HEK293T (cell line): ENCODE data around the gene PCGF3.

Experiments used
- CTCF ChIA-PET: fragments of 350-600 bp; formaldehyde crosslinking; extraction: SDS; loops from one replicate; lab custom pipeline; 2021; ENCODE audit warnings: antibody characterized with exemption, inconsistent platforms; lab: Yijun Ruan, JAX
- POLR2A ChIA-PET: fragments of 350-600 bp; formaldehyde crosslinking; extraction: SDS; loops from one replicate; lab custom pipeline; 2020; ENCODE audit warnings: antibody characterized with exemption, inconsistent platforms; lab: Yijun Ruan, JAX
- DNase-seq: peaks from one replicate; pipeline ENCODE4 v3.0.0; 2012; ENCODE audit warnings: mixed read lengths; ENCODE audit errors: extremely low spot score
- ARNT ChIP-seq: fragments of 450-650 bp; IDR thresholded peaks from 2 replicates; pipeline ENCODE4 v1.6.1; 2017; ENCODE audit warnings: mild to moderate bottlenecking
- BHLHE40 ChIP-seq: fragments of 450-650 bp; IDR thresholded peaks from 2 replicates; pipeline ENCODE4 v1.6.1; 2016; ENCODE audit warnings: mild to moderate bottlenecking, moderate library complexity, borderline replicate concordance
- CTBP1 ChIP-seq: fragments of 450-650 bp; IDR thresholded peaks from 2 replicates; pipeline ENCODE4 v1.6.1; 2016; ENCODE audit warnings: borderline replicate concordance
- ELF4 ChIP-seq: fragments of 450-650 bp; IDR thresholded peaks from 2 replicates; pipeline ENCODE4 v1.6.1; 2017; ENCODE audit warnings: antibody characterized with exemption
- FOXA1 ChIP-seq: fragments of 450-650 bp; IDR thresholded peaks from 2 replicates; pipeline ENCODE4 v1.6.1; 2016; ENCODE audit warnings: mild to moderate bottlenecking
- FOXK2 ChIP-seq: fragments of 450-650 bp; IDR thresholded peaks from 2 replicates; pipeline ENCODE4 v1.6.1; 2016; ENCODE audit warnings: mild to moderate bottlenecking
- FOXM1 ChIP-seq: fragments of 450-650 bp; IDR thresholded peaks from 2 replicates; pipeline ENCODE4 v1.6.1; 2017; ENCODE audit warnings: mild to moderate bottlenecking, borderline replicate concordance
- HDGF ChIP-seq: fragments of 450-650 bp; IDR thresholded peaks from 2 replicates; pipeline ENCODE4 v1.6.1; 2017; ENCODE audit warnings: antibody characterized with exemption, borderline replicate concordance
- L3MBTL2 ChIP-seq: fragments of 450-650 bp; conservative IDR thresholded peaks from 2 replicates; pipeline ENCODE4 v1.6.1; 2016; ENCODE audit warnings: mild to moderate bottlenecking
- LEF1 ChIP-seq: fragments of 450-650 bp; IDR thresholded peaks from 2 replicates; pipeline ENCODE4 v1.6.1; 2017; ENCODE audit warnings: mild to moderate bottlenecking, borderline replicate concordance
- NFRKB ChIP-seq: fragments of 450-650 bp; IDR thresholded peaks from 2 replicates; pipeline ENCODE4 v1.6.1; 2016; ENCODE audit warnings: mild to moderate bottlenecking, moderate library complexity
- PKNOX1 ChIP-seq: fragments of 450-650 bp; IDR thresholded peaks from 2 replicates; pipeline ENCODE4 v1.6.1; 2016
- SP1 ChIP-seq: fragments of 450-650 bp; IDR thresholded peaks from 2 replicates; pipeline ENCODE4 v1.6.1; 2017
- SUZ12 ChIP-seq: fragments of 450-650 bp; IDR thresholded peaks from 2 replicates; pipeline ENCODE4 v1.6.1; 2016; ENCODE audit warnings: mild to moderate bottlenecking
- TARDBP ChIP-seq: fragments of 450-650 bp; IDR thresholded peaks from 2 replicates; pipeline ENCODE4 v1.6.1; 2016
- ZNF384 ChIP-seq: fragments of 450-650 bp; IDR thresholded peaks from 2 replicates; pipeline ENCODE4 v1.6.1; 2016

Gene PCGF3

DNA sequence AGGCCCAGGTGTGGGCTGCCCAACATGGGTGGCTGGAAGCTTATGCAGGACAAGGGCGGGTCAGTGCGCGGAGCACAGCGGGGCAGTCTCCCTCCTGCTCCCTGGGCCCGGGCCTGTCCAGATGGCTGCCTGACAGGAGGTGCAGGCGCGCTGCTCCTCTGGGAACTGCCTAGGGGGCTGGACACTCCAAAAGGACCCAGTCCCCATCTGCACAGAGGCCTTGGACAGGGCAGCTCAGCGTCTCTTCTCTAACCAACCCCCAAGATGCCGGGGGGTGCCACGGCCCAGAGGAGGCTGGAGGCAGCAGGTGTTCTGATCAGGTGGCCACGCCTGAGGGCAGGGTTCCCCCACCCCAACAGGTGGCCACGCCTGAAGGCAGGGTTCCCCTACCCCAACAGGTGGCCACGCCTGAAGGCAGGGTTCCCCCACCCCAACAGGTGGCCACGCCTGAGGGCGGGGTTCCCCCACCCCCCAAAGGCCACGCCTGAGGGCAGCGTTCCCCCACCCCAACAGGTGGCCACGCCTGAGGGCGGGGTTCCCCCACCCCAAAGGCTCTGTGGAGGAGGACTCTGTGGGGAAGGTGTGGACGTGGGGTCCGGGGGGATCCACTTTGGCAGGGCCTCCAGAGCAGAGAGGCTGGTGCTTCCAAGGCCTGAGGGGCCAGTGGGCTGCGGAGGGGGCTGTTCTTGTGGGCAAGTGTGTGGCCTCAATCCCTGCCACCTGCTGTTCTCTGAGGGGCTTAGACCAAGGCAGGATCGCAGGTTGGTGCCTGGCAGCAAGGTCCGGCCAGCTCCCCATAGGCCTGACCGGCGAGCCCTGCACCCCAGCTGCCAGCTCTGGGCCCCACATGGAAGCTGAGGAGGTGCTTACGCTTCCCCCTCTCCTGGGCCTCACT is 84.2 kb downstream of the PCGF3 start:
- ChIA-PET CTCF (interaction anchor here (0.6 kb wide), 1 partner anchor 21 kb away, joined by 6 read pairs; no protein-coding TSS in a partner anchor), POLR2A (no interaction called here)
- no peak for TF ChIP-seq L3MBTL2
- TF ChIP-seq BHLHE40 = no peak
- TF ChIP-seq TARDBP = no peak
- no peak for TF ChIP-seq SUZ12
- TF ChIP-seq FOXK2 = no peak
- TF ChIP-seq NFRKB = no peak
- no peak for TF ChIP-seq CTBP1
- no peak for DNase-seq

DNA sequence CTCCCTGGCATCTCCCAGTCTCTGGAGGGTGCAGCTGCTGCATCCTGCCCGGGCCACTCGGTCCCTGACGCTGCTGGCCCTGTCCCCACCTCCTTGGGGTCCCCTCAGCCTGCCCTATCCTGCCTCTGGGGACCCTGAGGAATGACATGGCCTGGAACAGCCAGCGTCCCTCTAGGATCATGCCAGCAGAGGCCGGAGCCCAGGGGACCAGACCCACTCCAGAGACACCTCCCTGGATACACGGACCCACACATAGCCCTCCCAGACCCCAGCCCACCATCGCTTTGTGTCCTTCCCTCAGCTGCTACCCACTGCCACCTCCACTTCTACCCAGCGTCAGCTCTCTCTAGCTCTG is 84.8 kb downstream of the PCGF3 start:
- no peak for TF ChIP-seq ZNF384
- TF ChIP-seq PKNOX1 = no peak
- TF ChIP-seq ELF4 = no peak
- no peak for TF ChIP-seq FOXK2
- no peak for TF ChIP-seq ARNT
- no peak for TF ChIP-seq FOXA1
- DNase-seq = no peak
- ChIA-PET POLR2A (no interaction called here), CTCF (no interaction called here)

DNA sequence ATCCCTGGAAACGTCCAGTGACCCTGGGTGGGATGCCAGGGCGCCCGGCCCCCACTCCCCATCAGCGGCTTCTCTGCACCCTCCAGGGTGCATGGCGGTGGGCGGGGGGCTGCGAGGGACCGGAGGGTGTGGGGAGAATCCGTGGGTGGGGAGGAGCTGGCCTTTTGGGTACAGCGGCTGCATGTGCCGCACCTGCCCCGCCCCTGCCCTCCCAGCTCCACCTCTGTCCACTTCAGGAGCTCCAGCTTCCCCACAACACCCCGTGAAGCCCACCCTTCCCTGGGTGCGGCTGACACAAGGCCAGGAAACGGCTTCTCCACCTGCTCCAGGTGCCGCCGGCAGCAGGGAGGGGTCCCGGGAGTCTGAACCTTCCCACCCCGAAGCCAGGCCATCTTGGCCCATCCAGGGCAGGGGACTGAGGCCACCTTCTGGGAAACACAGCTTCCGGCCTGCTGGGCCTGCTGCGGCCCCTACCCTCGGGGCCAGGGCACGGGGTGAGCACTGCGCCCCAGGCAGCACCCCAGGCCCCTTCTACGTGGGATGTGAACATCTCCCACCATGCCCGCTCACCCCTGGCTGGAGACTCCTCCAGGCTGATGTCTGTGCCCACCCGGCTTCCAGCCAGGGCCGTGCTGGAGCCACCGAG is 85.7 kb downstream of the PCGF3 start:
- POLR2A ChIA-PET = interaction anchor here (0.5 kb wide), 1 partner anchor 120 kb away, joined by 3 read pairs; no protein-coding TSS in a partner anchor

DNA sequence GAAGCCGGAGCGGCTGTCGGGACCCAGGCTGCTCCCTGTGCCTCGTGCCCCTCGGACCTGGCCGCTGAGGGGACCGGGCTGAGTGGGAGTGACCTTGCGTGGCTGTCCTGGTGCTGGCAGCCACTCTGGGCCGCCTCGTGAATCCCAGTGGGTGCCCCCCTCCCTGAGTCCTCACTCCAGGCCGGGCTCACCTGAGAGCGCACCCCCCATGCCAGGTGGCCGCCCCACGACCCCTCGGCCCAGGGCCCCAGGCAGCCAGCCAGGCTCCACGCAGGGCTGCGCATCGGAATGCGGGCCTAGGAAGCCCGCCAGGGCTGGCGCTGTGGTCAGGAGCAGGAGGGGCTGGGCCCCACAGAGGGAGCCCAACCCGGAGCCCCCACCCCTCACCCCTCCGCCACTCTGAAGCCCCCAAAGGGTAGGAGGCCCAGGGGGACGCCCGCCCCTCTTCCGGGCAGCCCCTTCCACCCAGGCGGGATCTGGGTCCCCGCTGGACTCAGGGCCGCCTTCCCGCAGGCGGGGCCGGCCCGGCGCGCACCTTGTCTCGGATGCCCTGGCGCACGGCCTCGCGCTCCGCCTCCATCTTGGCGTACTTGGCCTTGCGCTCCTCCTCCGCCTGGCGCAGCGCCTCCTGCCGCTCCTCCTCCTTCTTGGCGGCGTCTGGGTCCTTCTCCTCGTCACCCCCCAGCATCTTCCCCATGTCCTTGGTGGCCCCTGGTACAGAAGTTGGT is 86.4 kb downstream of the PCGF3 start:
- POLR2A ChIA-PET = interaction anchor here (0.5 kb wide), 1 partner anchor 120 kb away, joined by 3 read pairs; no protein-coding TSS in a partner anchor
- CTCF ChIA-PET = no interaction called here
- no peak for TF ChIP-seq FOXK2
- TF ChIP-seq NFRKB = no peak
- TF ChIP-seq TARDBP = no peak
- no peak for TF ChIP-seq BHLHE40
- no peak for TF ChIP-seq ZNF384
- no peak for TF ChIP-seq SP1
- TF ChIP-seq FOXM1 = no peak
- no peak for TF ChIP-seq SUZ12
- no peak for TF ChIP-seq FOXA1
- no peak for DNase-seq

More for the DNA sequence above, 85.7 kb downstream of the PCGF3 start:
- TF ChIP-seq SP1 (no peak), HDGF (no peak), CTBP1 (no peak), SUZ12 (no peak), TARDBP (no peak), ELF4 (no peak), ZNF384 (no peak), L3MBTL2 (no peak), NFRKB (no peak), ARNT (no peak), PKNOX1 (no peak), FOXK2 (no peak), LEF1 (no peak), FOXM1 (no peak), FOXA1 (no peak), BHLHE40 (no peak)
- CTCF ChIA-PET = no interaction called here
- no peak for DNase-seq

- CTCF ChIA-PET = no interaction called here
- POLR2A ChIA-PET = interaction anchor here (3.3 kb wide), 1 partner anchor 10 kb away, joined by 11 read pairs; no protein-coding TSS in a partner anchor
- no peak for DNase-seq
- TF ChIP-seq SP1 = no peak
- TF ChIP-seq SUZ12 = no peak
- no peak for TF ChIP-seq LEF1
- no peak for TF ChIP-seq L3MBTL2
- TF ChIP-seq ARNT = no peak
- TF ChIP-seq HDGF = no peak
- no peak for TF ChIP-seq TARDBP
- TF ChIP-seq FOXM1 = no peak
- TF ChIP-seq PKNOX1 = no peak
- no peak for TF ChIP-seq CTBP1
- no peak for TF ChIP-seq FOXA1
- TF ChIP-seq NFRKB = no peak
- no peak for TF ChIP-seq ZNF384
- TF ChIP-seq FOXK2 = no peak
- TF ChIP-seq ELF4 = no peak
- no peak for TF ChIP-seq BHLHE40
These were observed 87.0 kb downstream of the PCGF3 start for GRCh38 chr4:792626-793092.
